Adrenal gland (tissue), 12 donors: ENCODE results near the gene MIEN1. TPM values are rescaled to one million over a fixed set of nuclear protein-coding genes. Genes with fewer than 3 reads are reported as not detected.

ENCODE experiments used
- DNase-seq, 7 donors: peaks; one replicate each; pipeline ENCODE4 v3.0.0-alpha.2; 2019 to 2020
- H3K27ac ChIP-seq, 5 donors: fragments of 200-600 bp; sonication (generic) in 4 of 5; 1 replicate in 3 of 5; 2 replicates in 2 of 5; pipeline versions ENCODE4 v1.5.1 to v1.8.0; 2016 to 2020; ENCODE audit warnings: mild to moderate bottlenecking in 1 of 5
- H3K27me3 ChIP-seq: fragments of 200-600 bp; 2 replicates; pipeline ENCODE4 v1.8.0; 2021
- H3K36me3 ChIP-seq, 2 donors: fragments of 200-600 bp; replicated peaks in 1 of 2; 1 replicate in 1 of 2; 2 replicates in 1 of 2; pipeline versions ENCODE4 v1.5.1 to v1.8.0; 2018 to 2022
- H3K4me1 ChIP-seq, 2 donors: fragments of 200-600 bp; replicated peaks in 1 of 2; 1 replicate in 1 of 2; 2 replicates in 1 of 2; pipeline versions ENCODE4 v1.5.1 to v1.8.0; 2018 to 2021
- H3K4me3 ChIP-seq, 4 donors: fragments of 200-600 bp; sonication (generic) in 3 of 4; one replicate each; pipeline ENCODE4 v1.5.1; 2016 to 2018
- H3K9me3 ChIP-seq, 3 donors: fragments of 200-600 bp; sonication (generic) in 1 of 3; replicated peaks in 1 of 3; 1 replicate in 2 of 3; 2 replicates in 1 of 3; pipeline versions ENCODE4 v1.5.1 to v1.8.0; 2016 to 2021
- CTCF ChIP-seq, 6 experiments: fragments of 450-650 bp in 4 of 6; fragments of 200-600 bp in 2 of 6; sonication (generic) in 1 of 6; IDR thresholded peaks; 1 replicate in 5 of 6; 2 replicates in 1 of 6; pipeline versions ENCODE4 v1.5.1 to v1.8.0; 2016 to 2021; ENCODE audit warnings: antibody characterized with exemption in 6 of 6, mild to moderate bottlenecking in 2 of 6, moderate library complexity in 1 of 6
- POLR2A ChIP-seq, 2 donors: fragments of 450-650 bp; IDR thresholded peaks; one replicate each; pipeline ENCODE4 v1.6.1; 2017; ENCODE audit warnings: antibody characterized with exemption in 2 of 2, mild to moderate bottlenecking in 2 of 2, moderate library complexity in 1 of 2
- WGBS, 4 donors: extraction: QIAGEN DNeasy Blood & Tissue Kit in 2 of 4; methylation state at CpG; one replicate each; pipeline versions ENCODE4 v1.1.5 to v1.1.7; 2013 to 2017; 5-methylcytosine and 5-hydroxymethylcytosine counted together
- intact Hi-C, 2 donors: fragments of 100-400 bp; cut with DNase I; formaldehyde crosslinking; loops; one replicate each; pipeline versions ENCODE4 v1.14.1 to v1.15.0; 2022 to 2023
- microRNA-seq, 3 donors: library from miRNA; unstranded; fragments of <30 nt; microRNA quantifications; one replicate each; pipeline ENCODE4, GENCODE V29; 2017 to 2020
- polyA plus RNA-seq, 3 donors: library from polyadenylated mRNA; stranded (reverse); fragments of 200-250 nt in 2 of 3; fragments of 350-450 nt in 1 of 3; fragmentation: Illumina TruSeq in 1 of 3; extraction: RNeasy Lipid Tissue Mini Kit (QIAGEN cat#74804) in 1 of 3; gene quantifications; one replicate each; pipeline ENCODE4 v1.2.3, GENCODE V29; 2013 to 2014
- small RNA-seq, 2 donors: library from RNA; depleted of rRNA; stranded (forward); fragments of <200 nt; gene quantifications; one replicate each; pipeline ENCODE3, GENCODE V24; 2016
- total RNA-seq, 9 donors: library from RNA; depleted of rRNA in 4 of 9; stranded (reverse); fragments of >200 nt in 4 of 9; fragments of 120-200 nt in 1 of 9; fragmentation: NEBNext Ultra II Directional in 1 of 9; extraction: Animal tissue kit (Norgen Biotek cat#: 25700) in 1 of 9; gene quantifications; one replicate each; pipeline versions ENCODE4 v1.1.0 to v1.2.4, GENCODE V29; 2013 to 2023
- donor health status: healthy with polysubstance abuse.
- donor health status: Bipolar disorder and iron deficiency.
- donor health status: DM: yes; HTN: yes; CAD: no.
- donor health status: DM: no; HTN: no; CAD: no.
- donor health status: DM: no; HTN: no; CAD: no.
- donor health status: DM: yes; HTN: yes; CAD: no.

MIEN1 gene
- total and polyA plus RNA-seq, 12 donors = 41.9 to 210 (median 51.0) TPM

DNA sequence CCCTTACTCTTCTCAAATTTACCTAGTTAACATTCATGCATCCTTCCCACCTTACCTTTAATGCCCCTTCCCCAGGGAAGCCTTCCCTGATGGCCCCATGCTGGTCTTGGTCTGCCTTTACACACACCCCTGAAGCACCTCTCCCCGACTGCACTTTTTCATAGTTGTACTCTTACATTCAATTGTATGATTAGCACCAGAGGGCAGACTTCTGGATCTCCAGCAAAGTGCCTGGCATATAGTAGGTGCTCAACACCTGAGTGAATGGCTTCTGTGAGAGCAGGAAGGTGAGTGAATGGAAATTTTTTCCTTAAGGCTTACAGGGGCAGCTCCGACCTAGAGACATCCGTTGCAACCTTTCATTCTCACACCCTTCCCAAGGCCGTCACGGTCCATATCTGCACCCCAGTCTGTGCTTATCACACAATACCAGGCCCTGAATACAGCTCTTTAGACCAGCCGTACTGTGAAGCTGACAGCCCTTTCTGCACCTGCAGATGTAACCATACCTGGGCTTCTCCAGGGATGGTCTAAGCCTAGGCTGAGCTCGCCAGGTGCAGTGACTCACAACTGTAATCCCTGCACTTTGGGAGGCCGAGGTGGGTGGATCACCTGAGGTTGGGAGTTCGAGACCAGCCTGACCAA is 46.9 kb downstream of the MIEN1 start:
- H3K4me3 ChIP-seq = no peak overlapping the region
- no peak for TF ChIP-seq POLR2A (IDR thresholded peaks at IDR 0.05)
- TF ChIP-seq CTCF (IDR thresholded peaks at IDR 0.05) = no peak
- intact Hi-C loops = no loop called here
- 85 to 91% (median 85%) methylated on average over 9 of the region's 9 CpGs for WGBS, 4 donors
- no peak for DNase-seq
- peaks cover 4 to 8% of the 10 kb centered on the region in 2 donors for H3K4me1 ChIP-seq
- H3K27me3 ChIP-seq = no peaks in the 10 kb centered on the region
- no peak overlapping the region for H3K27ac ChIP-seq
- no peaks in the 10 kb centered on the region for H3K36me3 ChIP-seq
- H3K9me3 ChIP-seq = no peaks in the 10 kb centered on the region

DNA sequence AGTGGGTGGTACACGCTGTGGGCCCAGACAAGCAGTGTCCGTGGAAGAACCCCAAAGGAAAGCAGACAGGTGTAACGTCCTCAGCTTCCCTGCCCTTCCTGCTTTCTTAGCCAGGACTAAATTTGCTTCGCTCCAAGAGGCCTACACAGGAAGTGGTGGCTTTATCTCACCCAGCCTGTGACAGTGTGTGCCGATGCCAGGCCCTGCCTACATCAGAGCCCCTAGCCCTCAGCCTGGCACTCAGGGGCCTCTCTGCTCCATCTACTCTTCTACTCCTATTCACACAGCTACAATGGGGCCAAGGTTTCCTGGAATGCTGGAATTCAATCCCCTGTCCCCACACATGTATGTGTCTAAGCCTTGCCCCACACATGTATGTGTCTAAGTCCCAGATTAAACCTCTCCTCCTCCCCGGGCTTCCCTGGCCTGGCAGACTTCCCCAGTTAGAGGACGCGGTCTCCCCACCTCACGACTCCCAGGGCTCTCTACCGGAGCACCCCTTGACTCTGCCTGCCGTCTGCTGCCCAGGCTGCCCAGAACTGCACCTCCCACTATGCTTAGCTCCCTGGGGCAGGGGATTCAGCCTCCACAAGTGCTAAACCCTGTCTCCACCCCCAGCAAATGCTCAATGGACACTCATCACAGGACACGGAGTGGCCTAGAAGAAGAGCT is 50.7 kb downstream of the MIEN1 start:
- H3K9me3 ChIP-seq = no peaks in the 10 kb centered on the region
- H3K4me1 ChIP-seq = peaks cover 0 to 5% of the 10 kb centered on the region in 2 donors
- no peak overlapping the region for H3K27ac ChIP-seq
- 78 to 81% (median 79%) methylated on average over 11 to 12 of the region's 12 CpGs for WGBS, 4 donors
- TF ChIP-seq POLR2A (IDR thresholded peaks at IDR 0.05) (no peak), CTCF (IDR thresholded peaks at IDR 0.05) (no peak)
- no peaks in the 10 kb centered on the region for H3K36me3 ChIP-seq
- DNase-seq = no peak
- no peak overlapping the region for H3K4me3 ChIP-seq
- no peaks in the 10 kb centered on the region for H3K27me3 ChIP-seq
- intact Hi-C loops = no loop called here

Small RNA genes within 50 kb of the gene (microRNA-seq; reads per million reads assigned to microRNA genes)
- 0 to 1.9 (median 1.1) reads per million in 3 donors for gene MIR4728

Small RNA genes within 50 kb of the gene (small RNA-seq; reads per million reads assigned to genes)
- gene MIR4728 = 0 reads per million in 2 donors

Other genes with a start within 250 kb of the MIEN1 start
- not detected for gene NEUROD2, start 122.6 kb downstream of the MIEN1 start, total RNA-seq
- gene NEUROD2, start 122.6 kb downstream of the MIEN1 start, polyA plus RNA-seq = under 1 TPM in 1 of 3 donors, not detected in 2; 0.08 TPM
- gene PPP1R1B, start 103.6 kb downstream of the MIEN1 start, total RNA-seq = 10 to 100 TPM in 3 of 9 donors, 1 to 10 TPM in 3, under 1 TPM in 2, not detected in 1; 0.32 to 39.7 (median 3.4) TPM
- 10 to 100 TPM; 37.5 to 58.0 (median 46.9) TPM for gene PPP1R1B, start 103.6 kb downstream of the MIEN1 start, polyA plus RNA-seq
- gene STARD3, start 93.4 kb downstream of the MIEN1 start, total RNA-seq = 100 to 1,000 TPM in 3 of 9 donors, 10 to 100 TPM in 6; 38.6 to 129 (median 85.1) TPM
- 100 to 1,000 TPM; 101 to 220 (median 102) TPM for gene STARD3, start 93.4 kb downstream of the MIEN1 start, polyA plus RNA-seq
- 10 to 100 TPM in 1 of 9 donors, 1 to 10 TPM in 5, under 1 TPM in 2, not detected in 1; 0.78 to 13.6 (median 1.6) TPM for gene TCAP, start 65.2 kb downstream of the MIEN1 start, total RNA-seq
- 10 to 100 TPM in 1 of 3 donors, 1 to 10 TPM in 1, under 1 TPM in 1; 0.92 to 13.4 (median 2.9) TPM for gene TCAP, start 65.2 kb downstream of the MIEN1 start, polyA plus RNA-seq
- 100 to 1,000 TPM in 3 of 9 donors, 10 to 100 TPM in 1, 1 to 10 TPM in 3, under 1 TPM in 1, not detected in 1; 0.47 to 366 (median 8.4) TPM for gene PNMT, start 62.1 kb downstream of the MIEN1 start, total RNA-seq
- gene PNMT, start 62.1 kb downstream of the MIEN1 start, polyA plus RNA-seq = 100 to 1,000 TPM; 185 to 593 (median 477) TPM
- gene PGAP3, start 42.5 kb downstream of the MIEN1 start, total RNA-seq = 10 to 100 TPM; 15.1 to 35.1 (median 22.4) TPM
- 10 to 100 TPM in 2 of 3 donors, 1 to 10 TPM in 1; 7.6 to 24.2 (median 23.0) TPM for gene PGAP3, start 42.5 kb downstream of the MIEN1 start, polyA plus RNA-seq
- gene ERBB2, start 30.5 kb downstream of the MIEN1 start, total RNA-seq = 10 to 100 TPM in 6 of 9 donors, 1 to 10 TPM in 3; 7.4 to 16.9 (median 12.1) TPM
- 10 to 100 TPM in 1 of 3 donors, 1 to 10 TPM in 2; 4.8 to 12.3 (median 8.3) TPM for gene ERBB2, start 30.5 kb downstream of the MIEN1 start, polyA plus RNA-seq
- gene GRB7, start 7.4 kb upstream of the MIEN1 start, total RNA-seq = 1 to 10 TPM in 1 of 9 donors, under 1 TPM in 4, not detected in 4; 0.06 to 1.2 (median 0.25) TPM
- gene GRB7, start 7.4 kb upstream of the MIEN1 start, polyA plus RNA-seq = under 1 TPM in 2 of 3 donors, not detected in 1; 0.17 to 0.56 TPM
- gene IKZF3, start 133.8 kb upstream of the MIEN1 start, total RNA-seq = 1 to 10 TPM in 5 of 9 donors, under 1 TPM in 4; 0.06 to 3.6 (median 1.0) TPM
- gene IKZF3, start 133.8 kb upstream of the MIEN1 start, polyA plus RNA-seq = under 1 TPM; 0.37 to 0.88 (median 0.46) TPM
- not detected for gene ZPBP2, start 137.7 kb upstream of the MIEN1 start, total RNA-seq
- gene ZPBP2, start 137.7 kb upstream of the MIEN1 start, polyA plus RNA-seq = not detected
- 1 to 10 TPM in 5 of 9 donors, under 1 TPM in 3, not detected in 1; 0.53 to 3.0 (median 1.1) TPM for gene GSDMB, start 188.1 kb upstream of the MIEN1 start, total RNA-seq
- gene GSDMB, start 188.1 kb upstream of the MIEN1 start, polyA plus RNA-seq = 10 to 100 TPM in 2 of 3 donors, under 1 TPM in 1; 0.51 to 11.7 (median 10.0) TPM
- 10 to 100 TPM; 29.1 to 76.7 (median 51.6) TPM for gene ORMDL3, start 197.1 kb upstream of the MIEN1 start, total RNA-seq
- 100 to 1,000 TPM in 1 of 3 donors, 10 to 100 TPM in 2; 40.4 to 102 (median 52.1) TPM for gene ORMDL3, start 197.1 kb upstream of the MIEN1 start, polyA plus RNA-seq
- not detected for gene LRRC3C, start 197.2 kb upstream of the MIEN1 start, total RNA-seq
- gene LRRC3C, start 197.2 kb upstream of the MIEN1 start, polyA plus RNA-seq = not detected
- 1 to 10 TPM in 4 of 9 donors, under 1 TPM in 1, not detected in 4; 0.14 to 2.2 (median 1.4) TPM for gene GSDMA, start 232.5 kb upstream of the MIEN1 start, total RNA-seq
- under 1 TPM in 2 of 3 donors, not detected in 1; 0.20 to 0.53 TPM for gene GSDMA, start 232.5 kb upstream of the MIEN1 start, polyA plus RNA-seq